Astrocyte (in vitro differentiated cells and primary cell): Measurements from ENCODE around the gene P3H2. TPM values are rescaled to one million over a fixed set of nuclear protein-coding genes. Genes with fewer than 3 reads are reported as not detected.

Experiments
- DNase-seq: peaks from one replicate; pipeline ENCODE4 v3.0.0-alpha.2; 2010; ENCODE audit warnings: low read depth
- FAIRE-seq: peaks from 2 replicates; lab custom pipeline; 2011; peaks lifted over from hg19 to GRCh38; lab: Jason Lieb, UNC
- H2AFZ ChIP-seq: 2 replicates; pipeline ENCODE4 v1.6.0; 2012; ENCODE audit warnings: low read depth, low read length, inconsistent platforms
- H3K27ac ChIP-seq: 2 replicates; pipeline ENCODE4 v1.5.1; 2011; ENCODE audit warnings: low read depth, low read length, inconsistent platforms
- H3K27me3 ChIP-seq: 2 replicates; pipeline ENCODE4 v1.6.0; 2011; ENCODE audit warnings: low read length, inconsistent platforms; ENCODE audit not compliant: insufficient read depth
- H3K36me3 ChIP-seq: 2 replicates; pipeline ENCODE4 v1.5.1; 2011; ENCODE audit warnings: low read length, inconsistent platforms; ENCODE audit not compliant: insufficient read depth
- H3K4me1 ChIP-seq: 2 replicates; pipeline ENCODE4 v1.5.1; 2011; ENCODE audit warnings: low read length, inconsistent platforms; ENCODE audit not compliant: insufficient read depth
- H3K4me2 ChIP-seq: 2 replicates; pipeline ENCODE4 v1.6.0; 2012; ENCODE audit warnings: low read length, inconsistent platforms
- H3K4me3 ChIP-seq: 2 replicates; pipeline ENCODE4 v1.5.1; 2011; ENCODE audit warnings: low read depth, mild to moderate bottlenecking, low read length, inconsistent platforms; ENCODE audit not compliant: insufficient read depth
- H3K79me2 ChIP-seq: 2 replicates; pipeline ENCODE4 v1.6.0; 2012; ENCODE audit warnings: mild to moderate bottlenecking, low read length, inconsistent platforms; ENCODE audit not compliant: insufficient read depth
- H3K9ac ChIP-seq: 2 replicates; pipeline ENCODE4 v1.6.0; 2012; ENCODE audit warnings: mild to moderate bottlenecking, low read length, inconsistent platforms
- H3K9me3 ChIP-seq: 2 replicates; pipeline ENCODE4 v1.5.1; 2012; ENCODE audit warnings: low read depth, mild to moderate bottlenecking, low read length, inconsistent platforms; ENCODE audit not compliant: insufficient read depth
- H4K20me1 ChIP-seq: 2 replicates; pipeline ENCODE4 v1.6.0; 2012; ENCODE audit warnings: low read length, inconsistent platforms; ENCODE audit not compliant: insufficient read depth
- H3K27ac Mint-ChIP-seq: one replicate; pipeline ENCODE4 v1.8.0; 2021; ENCODE audit warnings: mild to moderate bottlenecking, mixed read lengths; ENCODE audit not compliant: unreplicated experiment
- H3K27me3 Mint-ChIP-seq: one replicate; pipeline ENCODE4 v1.8.0; 2021; ENCODE audit warnings: low read depth, mixed read lengths; ENCODE audit not compliant: unreplicated experiment
- H3K36me3 Mint-ChIP-seq: one replicate; pipeline ENCODE4 v1.8.0; 2021; ENCODE audit warnings: low read depth, mixed read lengths; ENCODE audit not compliant: unreplicated experiment
- H3K4me1 Mint-ChIP-seq: one replicate; pipeline ENCODE4 v1.8.0; 2021; ENCODE audit warnings: low read depth, mixed read lengths; ENCODE audit not compliant: unreplicated experiment
- H3K4me3 Mint-ChIP-seq: one replicate; pipeline ENCODE4 v1.8.0; 2021; ENCODE audit warnings: mild to moderate bottlenecking, moderate library complexity, mixed read lengths; ENCODE audit not compliant: unreplicated experiment
- H3K9me3 Mint-ChIP-seq: one replicate; pipeline ENCODE4 v1.8.0; 2021; ENCODE audit warnings: mild to moderate bottlenecking, mixed read lengths; ENCODE audit not compliant: unreplicated experiment
- CTCF ChIP-seq: IDR thresholded peaks from 2 replicates; pipeline ENCODE4 v1.5.1; 2011; ENCODE audit warnings: low read depth, mild to moderate bottlenecking, inconsistent platforms, low read length, moderate library complexity; ENCODE audit not compliant: insufficient read depth
- EZH2 ChIP-seq: IDR thresholded peaks from 2 replicates; pipeline ENCODE4 v1.6.1; 2012; ENCODE audit warnings: mild to moderate bottlenecking, low read length, inconsistent platforms; ENCODE audit not compliant: insufficient read depth
- total RNA-seq: library from RNA; stranded (reverse); gene quantifications from 2 replicates; pipeline ENCODE4 v1.2.1, GENCODE V29; 2021

The P3H2 gene
- total RNA-seq, 1 donor from 2014 or later = 57.7 TPM

- peak overlapping the region; percentile 15 for H3K27ac Mint-ChIP-seq
- Histone ChIP-seq H3K4me2 (no peak overlapping the region), H2AFZ (no peak overlapping the region), H3K79me2 (no peaks in the 10 kb centered on the region), H3K27ac (no peak overlapping the region), H4K20me1 (no peaks in the 10 kb centered on the region), H3K4me3 (no peak overlapping the region), H3K4me1 (peaks cover 14% of the 10 kb centered on the region), H3K27me3 (no peaks in the 10 kb centered on the region), H3K36me3 (no peaks in the 10 kb centered on the region), H3K9me3 (no peaks in the 10 kb centered on the region), H3K9ac (no peak overlapping the region)
- TF ChIP-seq EZH2 = no peak
- no peak for TF ChIP-seq CTCF
- peaks cover 37% of the 10 kb centered on the region for H3K4me1 Mint-ChIP-seq
- no peaks in the 10 kb centered on the region for H3K9me3 Mint-ChIP-seq
- H3K27me3 Mint-ChIP-seq = no peaks in the 10 kb centered on the region
- H3K4me3 Mint-ChIP-seq = no peak overlapping the region
- no peak for FAIRE-seq
- no peak for DNase-seq
- no peaks in the 10 kb centered on the region for H3K36me3 Mint-ChIP-seq
Measured at GRCh38 chr3:190000187-190000860, 120.4 kb downstream of the P3H2 start.

- Mint-ChIP-seq H3K36me3 (no peaks in the 10 kb centered on the region), H3K4me1 (peaks cover 36% of the 10 kb centered on the region), H3K9me3 (no peaks in the 10 kb centered on the region), H3K4me3 (no peak overlapping the region), H3K27ac (no peak overlapping the region), H3K27me3 (no peaks in the 10 kb centered on the region)
- Histone ChIP-seq H3K4me3 (no peak overlapping the region), H4K20me1 (no peaks in the 10 kb centered on the region), H3K4me1 (peaks cover 14% of the 10 kb centered on the region), H3K36me3 (no peaks in the 10 kb centered on the region), H3K27ac (no peak overlapping the region), H2AFZ (no peak overlapping the region), H3K79me2 (no peaks in the 10 kb centered on the region), H3K9me3 (no peaks in the 10 kb centered on the region), H3K9ac (no peak overlapping the region), H3K4me2 (no peak overlapping the region), H3K27me3 (no peaks in the 10 kb centered on the region)
- FAIRE-seq = peak; percentile 70
- peak; percentile 27 for DNase-seq
- no peak for TF ChIP-seq EZH2
- TF ChIP-seq CTCF = no peak
Measured at GRCh38 chr3:189999718-190000117, 121.0 kb downstream of the P3H2 start.

GRCh38 chr3:189995129-189995528 is 125.6 kb downstream of the P3H2 start:
- Histone ChIP-seq H3K36me3 (no peaks in the 10 kb centered on the region), H2AFZ (no peak overlapping the region), H4K20me1 (no peaks in the 10 kb centered on the region), H3K9ac (no peak overlapping the region), H3K9me3 (no peaks in the 10 kb centered on the region), H3K4me1 (no peaks in the 10 kb centered on the region), H3K27me3 (no peaks in the 10 kb centered on the region), H3K4me3 (no peak overlapping the region), H3K27ac (no peak overlapping the region), H3K79me2 (no peaks in the 10 kb centered on the region), H3K4me2 (no peak overlapping the region)
- no peaks in the 10 kb centered on the region for H3K9me3 Mint-ChIP-seq
- peaks cover 12% of the 10 kb centered on the region for H3K4me1 Mint-ChIP-seq
- no peaks in the 10 kb centered on the region for H3K36me3 Mint-ChIP-seq
- TF ChIP-seq CTCF (no peak), EZH2 (no peak)
- no peak overlapping the region for H3K4me3 Mint-ChIP-seq
- H3K27me3 Mint-ChIP-seq = no peaks in the 10 kb centered on the region
- no peak overlapping the region for H3K27ac Mint-ChIP-seq
- FAIRE-seq (no peak), DNase-seq (peak; percentile 73)
